SKM-1 (cell line): ENCODE data around the gene CDH12.
"Not testable (repeated sequence)": the region's sequence is repeated elsewhere in the genome, so short reads cannot be mapped to it uniquely, and the experiment has no call there.

Experiments
- DNase-seq: peaks from one replicate; lab custom pipeline; 2025; ENCODE audit not compliant: unreplicated experiment; lab: John Stamatoyannopoulos, UW

Gene CDH12

GRCh38 chr5:22651355-22651754, 201.8 kb downstream of the CDH12 start:
- DNase-seq = no peak

DNA sequence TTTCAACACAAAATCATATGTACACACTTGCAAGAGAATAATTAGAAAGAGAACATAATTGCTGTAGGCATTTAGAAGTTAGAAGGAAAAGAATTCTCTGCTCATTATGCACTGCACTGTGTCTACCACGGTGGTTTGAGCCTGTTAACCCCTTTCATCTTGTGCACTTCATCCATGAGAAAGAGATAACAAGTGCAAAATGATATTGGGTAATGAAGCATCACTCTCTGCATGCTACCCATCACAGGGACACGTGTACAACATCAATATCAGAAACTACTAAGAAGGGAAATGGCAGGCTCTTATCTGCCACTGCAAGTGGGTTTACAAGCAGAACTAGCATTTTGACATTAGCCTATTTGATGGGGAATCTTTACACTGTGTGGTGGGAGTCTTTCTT, 202.6 kb downstream of the CDH12 start:
- DNase-seq = no peak

- DNase-seq = no peak
Observed at GRCh38 chr5:22649074-22649473, 204.1 kb downstream of the CDH12 start.

DNA sequence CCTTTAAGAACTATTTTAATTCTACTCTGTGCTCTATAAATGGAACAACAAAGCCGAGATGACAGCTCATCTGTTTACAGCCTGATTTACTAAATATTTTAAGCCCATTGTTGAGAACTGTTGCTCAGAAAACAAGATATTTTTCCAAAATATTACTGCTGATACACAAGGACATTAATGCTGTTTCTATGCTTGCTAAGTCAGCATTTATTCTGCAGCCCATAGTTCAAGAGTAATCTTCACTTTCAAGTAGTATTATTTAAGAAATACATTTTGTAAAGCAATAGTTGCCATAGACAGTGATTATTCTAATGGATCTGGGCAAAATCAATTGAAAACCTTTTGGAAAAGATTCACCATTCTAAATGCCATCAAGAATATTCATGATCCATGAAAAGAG, 208.3 kb downstream of the CDH12 start:
- DNase-seq = no peak

GRCh38 chr5:22643356-22643755, 209.8 kb downstream of the CDH12 start:
- DNase-seq = no peak

GRCh38 chr5:22631683-22632082, 221.5 kb downstream of the CDH12 start:
- no peak for DNase-seq

DNA sequence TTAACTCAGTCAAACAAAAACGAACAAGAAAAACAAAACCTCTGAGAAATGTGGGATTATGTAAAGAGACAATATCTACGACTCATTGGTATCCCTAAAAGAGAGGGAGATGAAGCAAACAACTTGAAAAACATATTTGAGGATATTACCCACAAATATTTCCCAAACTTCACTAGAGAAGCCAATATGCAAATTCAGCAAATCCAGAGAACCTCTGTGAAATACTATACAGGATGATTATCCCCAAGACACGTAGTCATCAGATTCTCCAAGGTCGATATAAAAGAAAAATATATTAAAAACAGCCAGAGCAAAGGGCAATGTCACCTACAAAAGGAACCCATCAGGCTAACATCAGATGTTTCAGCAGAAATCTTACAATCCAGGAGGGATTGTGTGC, 226.1 kb downstream of the CDH12 start:
- DNase-seq = no peak

DNA sequence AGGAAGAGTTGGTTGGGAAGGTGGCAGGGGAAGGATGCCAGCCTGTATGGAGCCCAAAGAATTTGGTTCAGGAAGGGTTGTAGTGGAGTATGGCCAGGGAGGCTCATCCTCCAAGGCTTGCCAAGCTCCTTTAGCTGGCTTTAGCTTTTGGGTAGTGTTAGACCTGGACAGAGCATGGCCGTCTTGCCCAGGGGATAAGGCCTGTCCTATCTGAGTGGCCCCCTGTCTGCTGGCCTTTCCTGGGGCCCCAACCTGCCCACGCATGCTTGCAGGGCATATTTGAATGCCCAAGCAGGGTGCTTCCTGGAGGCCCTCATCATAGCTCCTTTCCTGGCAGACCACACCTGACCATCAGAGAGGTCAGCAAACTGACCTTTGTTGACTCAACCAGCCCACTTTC, 227.7 kb downstream of the CDH12 start:
- no peak for DNase-seq

GRCh38 chr5:22621084-22621483, 232.1 kb downstream of the CDH12 start:
- no peak for DNase-seq

- DNase-seq = no peak
Observed at GRCh38 chr5:22615964-22616363, 237.2 kb downstream of the CDH12 start.

DNA sequence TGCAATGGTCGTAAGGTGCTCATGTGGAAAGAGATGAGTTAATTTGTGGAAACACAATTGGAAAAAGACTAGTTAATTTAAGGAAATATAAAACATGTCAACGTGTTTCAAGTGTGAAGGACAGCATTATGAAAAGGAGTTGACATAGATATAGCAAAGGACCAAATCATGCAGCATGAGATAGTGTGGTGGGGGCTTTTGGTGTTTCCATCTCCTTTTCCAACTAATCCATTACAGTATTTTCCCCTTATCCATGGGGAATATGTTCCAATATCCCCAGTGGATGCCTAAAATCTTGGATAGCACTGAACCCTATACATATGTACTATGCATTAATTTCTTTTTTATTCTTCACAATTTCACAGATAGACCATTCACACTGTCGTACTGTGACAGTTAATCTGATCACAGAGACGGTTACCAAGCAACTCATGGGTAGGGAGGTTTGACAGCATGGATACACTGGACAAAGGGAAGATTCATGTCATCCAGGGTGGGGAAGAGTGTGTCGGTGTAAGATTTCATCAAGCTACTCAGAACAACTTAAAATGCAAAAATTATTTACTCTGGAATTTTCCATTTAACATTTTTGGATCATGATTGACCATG, 238.6 kb downstream of the CDH12 start:
- no peak for DNase-seq

GRCh38 chr5:22612928-22613327, 240.2 kb downstream of the CDH12 start:
- DNase-seq = no peak

DNA sequence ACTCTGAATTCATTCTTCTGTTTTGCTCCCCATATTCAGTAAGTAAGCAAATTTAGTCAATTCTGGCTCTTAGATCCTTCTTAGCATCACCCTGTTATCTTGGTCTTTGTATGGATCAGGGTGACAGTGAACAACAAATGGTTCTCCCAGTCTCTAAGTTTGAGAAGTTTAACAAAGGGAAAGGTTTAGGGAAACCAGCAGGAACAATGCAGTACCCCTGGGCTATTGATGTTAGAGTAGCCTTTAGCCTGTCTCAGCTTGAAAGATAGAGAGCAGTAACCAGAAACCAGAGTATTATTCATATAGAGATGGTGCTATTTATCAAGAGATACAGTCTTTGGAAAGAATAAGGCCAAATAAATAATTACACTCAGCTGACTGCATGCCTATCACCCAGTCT, 241.8 kb downstream of the CDH12 start:
- DNase-seq = no peak

DNA sequence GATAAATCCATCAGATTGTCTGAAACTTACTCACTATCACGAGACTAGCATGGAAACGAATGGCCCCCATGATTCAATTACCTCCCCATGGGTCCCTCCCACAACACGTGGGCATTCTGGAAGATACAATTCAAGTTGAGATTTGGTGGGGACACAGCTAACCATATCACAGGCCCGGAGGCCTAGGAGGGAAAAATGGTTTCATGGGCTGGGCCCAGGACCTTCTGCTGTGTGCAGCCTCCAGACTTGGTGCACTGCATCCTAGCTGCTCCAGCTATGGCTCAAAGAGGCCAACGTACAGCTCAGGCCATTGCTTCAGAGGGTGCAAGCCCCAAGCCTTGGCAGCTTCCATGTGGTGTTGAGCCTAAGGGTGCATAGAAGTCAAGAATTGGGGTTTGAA, 245.6 kb downstream of the CDH12 start:
- DNase-seq = not testable (repeated sequence)

DNA sequence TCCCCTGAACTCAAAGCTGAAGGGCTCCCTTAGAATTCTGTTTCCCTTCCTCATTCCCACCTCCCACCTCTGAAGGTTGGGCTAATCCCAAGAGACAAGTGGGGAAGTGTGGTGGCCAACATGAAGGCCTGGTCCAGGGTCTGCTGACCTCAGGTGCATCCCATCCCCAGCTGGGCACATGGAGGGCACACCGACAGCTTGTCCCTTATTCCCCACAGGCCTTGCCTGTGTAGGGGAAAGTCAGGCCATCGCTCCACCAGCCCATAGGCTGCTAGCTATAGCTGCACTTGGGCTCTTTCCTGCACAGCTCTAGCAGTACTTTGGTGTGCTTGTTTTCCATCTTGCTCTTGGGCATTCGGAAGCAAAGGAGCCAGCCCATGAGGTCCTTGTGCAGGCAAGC, 247.7 kb downstream of the CDH12 start:
- DNase-seq = no peak

- no peak for DNase-seq
Observed at GRCh38 chr5:22604711-22605110, 248.4 kb downstream of the CDH12 start.

DNA sequence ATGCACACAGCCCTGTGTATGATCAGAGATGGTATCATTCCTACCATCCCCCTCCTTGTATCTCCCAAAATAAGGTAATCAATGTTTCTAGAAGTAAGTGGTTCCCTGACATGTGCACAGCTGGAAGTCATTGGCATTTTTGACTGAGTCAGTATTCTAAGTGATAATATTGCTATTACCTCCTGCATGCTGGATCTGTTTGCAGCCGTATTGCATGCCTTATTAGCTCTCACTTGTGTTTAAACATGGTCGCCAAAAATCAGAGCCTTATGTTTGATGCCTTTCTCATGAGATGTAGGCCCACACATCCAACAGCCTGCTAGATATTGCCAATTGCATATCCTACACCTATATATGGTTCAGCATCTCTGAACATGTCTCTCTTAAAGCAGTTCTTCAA, 254.3 kb downstream of the CDH12 start:
- no peak for DNase-seq

- DNase-seq = no peak
Observed at GRCh38 chr5:22596404-22596970, 256.7 kb downstream of the CDH12 start.

- no peak for DNase-seq
Observed at GRCh38 chr5:22594491-22594890, 258.7 kb downstream of the CDH12 start.

DNA sequence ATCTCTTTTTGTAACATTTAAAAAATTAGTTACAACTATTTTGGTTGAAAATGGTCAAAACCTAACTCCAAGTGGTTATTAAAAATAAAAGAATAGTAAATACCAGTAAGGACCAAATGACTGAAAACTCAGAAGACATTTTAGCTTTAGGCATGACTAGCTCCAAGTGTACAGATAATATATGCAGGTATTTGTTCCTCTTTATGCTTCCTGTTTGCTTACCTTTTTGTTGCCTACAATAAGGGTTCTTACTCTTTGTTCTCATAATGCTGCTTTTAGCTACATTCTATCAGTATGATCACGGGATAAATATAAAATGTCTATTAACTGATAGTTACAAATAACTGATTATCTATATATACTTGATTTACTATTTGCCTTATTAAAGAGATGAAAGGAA, 259.6 kb downstream of the CDH12 start:
- no peak for DNase-seq

DNA sequence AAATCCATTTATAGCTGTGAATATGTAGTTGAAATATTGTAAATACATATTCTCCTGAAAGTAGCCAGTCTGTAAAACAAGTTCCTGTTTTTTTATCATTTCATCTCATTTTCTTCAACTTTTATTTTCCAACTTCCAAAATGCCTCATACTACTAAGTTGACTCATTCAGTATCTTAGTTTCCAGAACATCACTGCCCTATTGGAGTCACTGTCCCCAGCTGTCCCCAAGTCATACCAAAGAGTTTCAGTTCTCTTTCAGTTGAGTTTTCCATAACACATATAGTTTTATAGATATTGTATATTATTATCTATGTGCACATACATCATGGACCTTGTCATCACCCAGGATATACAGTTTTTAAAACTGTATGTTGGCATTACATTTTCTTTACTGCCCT, 261.7 kb downstream of the CDH12 start:
- no peak for DNase-seq

DNA sequence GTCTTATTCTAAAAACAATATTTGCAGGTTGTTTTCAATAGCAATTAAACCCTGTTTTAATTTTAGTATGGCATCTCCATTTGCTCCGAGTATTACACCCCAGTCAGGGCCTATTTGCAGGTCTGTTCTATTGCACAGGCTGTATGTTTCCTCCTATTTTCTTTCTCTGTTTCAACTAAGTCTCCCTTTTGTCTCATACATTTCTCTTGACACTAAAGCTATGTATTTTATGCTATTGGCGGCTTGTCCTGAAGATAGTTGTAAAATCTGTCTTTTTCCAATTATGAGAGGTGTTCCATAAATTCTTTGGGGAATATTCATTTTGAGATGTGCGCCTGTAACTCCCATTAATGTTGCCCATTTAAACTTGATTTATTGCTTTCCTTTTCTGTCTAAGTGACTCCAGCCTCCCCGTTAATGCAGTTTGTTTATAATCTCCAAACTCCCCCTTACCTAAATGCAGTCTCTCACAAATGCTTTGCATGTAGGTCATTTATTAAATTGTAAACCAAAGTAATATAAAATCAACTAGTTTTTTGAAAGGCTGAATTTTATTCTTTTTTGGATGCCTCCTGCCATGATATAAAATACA, 262.4 kb downstream of the CDH12 start:
- no peak for DNase-seq

DNA sequence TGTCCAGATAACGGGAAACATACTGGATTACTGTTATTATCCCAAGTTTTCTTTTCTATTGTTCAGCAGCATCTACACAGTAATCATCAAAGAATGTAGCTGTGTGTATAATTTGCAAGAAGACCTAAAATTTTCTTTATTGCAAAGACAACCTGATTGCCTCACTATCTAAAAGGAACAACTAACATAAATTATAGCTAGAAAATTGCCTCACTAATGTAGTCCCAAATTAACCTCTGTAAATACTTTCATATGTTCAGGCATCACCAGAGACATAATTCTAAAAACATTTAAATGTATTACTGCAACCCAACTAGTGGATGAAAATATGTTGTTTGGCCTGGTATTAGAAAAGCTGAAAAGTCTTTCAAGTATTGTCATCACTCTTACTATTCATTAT, 275.4 kb downstream of the CDH12 start:
- no peak for DNase-seq
